Measurements from ENCODE around the gene SPATA17. TPM values are rescaled to one million over a fixed set of nuclear protein-coding genes. Genes with fewer than 3 reads are reported as not detected.

The SPATA17 gene
- total and polyA plus RNA-seq, 2 of the 13 experiments (the other 11 are each of a cell fraction or from before 2014, with no cell fraction given), result 0.48 to 1.7 TPM

GRCh38 chr1:217627431-217627830 lies 3.7 kb upstream of the SPATA17 start:
- no peaks in the 10 kb centered on the region for H3K9me3 ChIP-seq (ENCODE audit: low read length)
- H3K27ac ChIP-seq (ENCODE audit: extremely low read length, insufficient read depth, low read length), result no peak overlapping the region
- DNase-seq (ENCODE audit: low spot score) (no peak), FAIRE-seq (no peak), ATAC-seq (no peak)
- H3K79me2 ChIP-seq (ENCODE audit: insufficient read depth, low read length), result peaks cover 41% of the 10 kb centered on the region
- peaks cover 33% of the 10 kb centered on the region for H3K4me1 ChIP-seq (ENCODE audit: insufficient read depth, low read length)
- TF ChIP-seq SETDB1 (CRISPR knock-in tag; IDR thresholded peaks at IDR 0.05; ENCODE audit: borderline replicate concordance) (no peak), KAT7 (CRISPR knock-in tag; IDR thresholded peaks at IDR 0.05; ENCODE audit: borderline replicate concordance) (no peak), THRA (CRISPR knock-in tag; IDR thresholded peaks at IDR 0.05; ENCODE audit: borderline replicate concordance) (no peak), ZNF883 (CRISPR knock-in tag; IDR thresholded peaks at IDR 0.05; ENCODE audit: not compliant biosample characterization) (no peak), ZNF775 (CRISPR knock-in tag; IDR thresholded peaks at IDR 0.05; ENCODE audit: borderline replicate concordance) (no peak), ZNF34 (CRISPR knock-in tag; IDR thresholded peaks at IDR 0.05; ENCODE audit: borderline replicate concordance) (no peak), SOX5 (CRISPR knock-in tag; IDR thresholded peaks at IDR 0.05; ENCODE audit: borderline replicate concordance) (no peak), ZNF124 (CRISPR knock-in tag; IDR thresholded peaks at IDR 0.05) (no peak)
- BruUV-seq (replicated peaks), result no TSS peak
- H3K9ac ChIP-seq (ENCODE audit: insufficient read depth, low read depth, low read length), result no peak overlapping the region
- intact Hi-C loops (cut with micrococcal nuclease; ENCODE audit: unreplicated experiment), result loop anchor here (5.0 kb wide), 1 partner anchor 35 kb away; no protein-coding TSS in a partner anchor
- no peak overlapping the region for H3K4me3 ChIP-seq (replicated peaks in 1 of 3; ENCODE audit: insufficient read depth in 1 of 3, low read depth in 2 of 3, low read length in 3 of 3)
- in situ Hi-C loops (cut with HindIII; ENCODE audit: extremely low pct_ligation_motif_present, low pct_unique_long_range_greater_than_20kb), result no loop called here
- WGBS (ENCODE audit: low lambda C conversion rate), result 93% methylated on average over 3 of the region's 3 CpGs
- ChIA-PET POLR2A (no interaction called here), CTCF (ENCODE audit: low intra/inter-chr PET ratio, low total read pairs) (no interaction called here)
- no peak overlapping the region for H2AFZ ChIP-seq (ENCODE audit: low read length)
- H3K36me3 ChIP-seq (replicated peaks in 1 of 2; ENCODE audit: control insufficient read depth in 1 of 2, insufficient read depth in 2 of 2, low read length in 2 of 2), result no peaks in the 10 kb centered on the region; a peak in 1 of 5 replicates
- H4K20me1 ChIP-seq (ENCODE audit: insufficient read depth, low read length), result no peaks in the 10 kb centered on the region
- H3K27me3 ChIP-seq (ENCODE audit: control insufficient read depth in 1 of 2, insufficient read depth in 2 of 2, low read length in 2 of 2), result no peaks in the 10 kb centered on the region
- H3K4me2 ChIP-seq (ENCODE audit: low read depth, low read length), result no peak overlapping the region

GRCh38 chr1:217642455-217642854 lies 11.3 kb downstream of the SPATA17 start:
- DNase-seq (ENCODE audit: low spot score) (no peak), FAIRE-seq (no peak), ATAC-seq (no peak)
- no TSS peak for BruUV-seq (replicated peaks)
- Histone ChIP-seq H3K4me1 (ENCODE audit: insufficient read depth, low read length) (no peaks in the 10 kb centered on the region), H3K4me2 (ENCODE audit: low read depth, low read length) (no peak overlapping the region), H2AFZ (ENCODE audit: low read length) (no peak overlapping the region), H3K27me3 (ENCODE audit: control insufficient read depth in 1 of 2, insufficient read depth in 2 of 2, low read length in 2 of 2) (no peaks in the 10 kb centered on the region), H3K9ac (ENCODE audit: insufficient read depth, low read depth, low read length) (no peak overlapping the region), H3K9me3 (ENCODE audit: low read length) (no peaks in the 10 kb centered on the region), H3K36me3 (replicated peaks in 1 of 2; ENCODE audit: control insufficient read depth in 1 of 2, insufficient read depth in 2 of 2, low read length in 2 of 2) (no peaks in the 10 kb centered on the region), H3K4me3 (replicated peaks in 1 of 3; ENCODE audit: insufficient read depth in 1 of 3, low read depth in 2 of 3, low read length in 3 of 3) (no peak overlapping the region), H3K79me2 (ENCODE audit: insufficient read depth, low read length) (no peaks in the 10 kb centered on the region), H3K27ac (ENCODE audit: extremely low read length, insufficient read depth, low read length) (no peak overlapping the region), H4K20me1 (ENCODE audit: insufficient read depth, low read length) (no peaks in the 10 kb centered on the region)
- CTCF ChIA-PET (ENCODE audit: low intra/inter-chr PET ratio, low total read pairs), result no interaction called here
- intact Hi-C loops (cut with micrococcal nuclease; ENCODE audit: unreplicated experiment), result no loop called here
- TF ChIP-seq MIER2 (CRISPR knock-in tag; IDR thresholded peaks at IDR 0.05), result no peak
- TF ChIP-seq NFE2L2 (IDR thresholded peaks at IDR 0.05; ENCODE audit: low read length), result no peak
- TF ChIP-seq MNT (IDR thresholded peaks at IDR 0.05), result 0 out of 2 replicates have a peak, but pooled peaks have one; percentile 18
- in situ Hi-C loops (cut with HindIII; ENCODE audit: extremely low pct_ligation_motif_present, low pct_unique_long_range_greater_than_20kb), result no loop called here
- 19% methylated on average over 6 of the region's 6 CpGs for WGBS (ENCODE audit: low lambda C conversion rate)
- POLR2A ChIA-PET, result no interaction called here

Data from HepG2 (cell line).